ENCODE data around the gene SKI.

GRCh38 chr1:2228694-2229036 is 546 bp downstream of the SKI start:
- TF ChIP-seq CTCF (conservative IDR thresholded peaks at IDR 0.05; ENCODE audit: low read depth, low read length) (no peak), NFE2L2 (IDR thresholded peaks at IDR 0.05; ENCODE audit: low read depth, low read length) (no peak), RAD21 (IDR thresholded peaks at IDR 0.05; ENCODE audit: low read length) (no peak), FOS (IDR thresholded peaks at IDR 0.05; ENCODE audit: low read depth, low read length) (no peak), POLR2A (IDR thresholded peaks at IDR 0.05; ENCODE audit: low read depth, low read length) (no peak), SMC3 (IDR thresholded peaks at IDR 0.05; ENCODE audit: low read depth, low read length) (no peak), RFX5 (IDR thresholded peaks at IDR 0.05; ENCODE audit: low read depth, low read length) (no peak), USF2 (IDR thresholded peaks at IDR 0.05; ENCODE audit: low read depth, low read length) (no peak), ELK1 (IDR thresholded peaks at IDR 0.05; ENCODE audit: borderline replicate concordance, low read depth, low read length) (no peak)
